ENCODE results near the gene BLOC1S2.

Gene BLOC1S2

GRCh38 chr10:100254191-100254590 lies 32.3 kb downstream of the BLOC1S2 start:
- Mint-ChIP-seq H3K4me1 (no peaks in the 10 kb centered on the region), H3K27ac (no peak overlapping the region), H3K4me3 (no peak overlapping the region)

GRCh38 chr10:100253041-100253440 lies 33.4 kb downstream of the BLOC1S2 start:
- TF ChIP-seq CTCF (IDR thresholded peaks at IDR 0.05), result no peak
- no peaks in the 10 kb centered on the region for H3K9me3 Mint-ChIP-seq
- H3K4me1 Mint-ChIP-seq, result no peaks in the 10 kb centered on the region
- no peak overlapping the region for H3K4me3 Mint-ChIP-seq
- H3K36me3 Mint-ChIP-seq (ENCODE audit: low read depth), result peaks cover 53% of the 10 kb centered on the region
- no peaks in the 10 kb centered on the region for H3K27me3 Mint-ChIP-seq (ENCODE audit: low read depth, poor library complexity)
- H3K27ac Mint-ChIP-seq, result no peak overlapping the region
- no peak for DNase-seq

More at GRCh38 chr10:100254191-100254590, 32.3 kb downstream of the BLOC1S2 start:
- TF ChIP-seq CTCF (IDR thresholded peaks at IDR 0.05), result no peak
- Mint-ChIP-seq H3K9me3 (no peaks in the 10 kb centered on the region), H3K36me3 (ENCODE audit: low read depth) (peaks cover 55% of the 10 kb centered on the region), H3K27me3 (ENCODE audit: low read depth, poor library complexity) (no peaks in the 10 kb centered on the region)
- no peak for DNase-seq

GRCh38 chr10:100248820-100249219 lies 37.7 kb downstream of the BLOC1S2 start:
- no peaks in the 10 kb centered on the region for H3K4me1 Mint-ChIP-seq
- no peaks in the 10 kb centered on the region for H3K27me3 Mint-ChIP-seq (ENCODE audit: low read depth, poor library complexity)
- H3K27ac Mint-ChIP-seq, result no peak overlapping the region
- H3K4me3 Mint-ChIP-seq, result no peak overlapping the region
- peaks cover 50% of the 10 kb centered on the region for H3K36me3 Mint-ChIP-seq (ENCODE audit: low read depth)
- no peak for TF ChIP-seq CTCF (IDR thresholded peaks at IDR 0.05)
- no peak for DNase-seq
- no peaks in the 10 kb centered on the region for H3K9me3 Mint-ChIP-seq

- H3K36me3 Mint-ChIP-seq (ENCODE audit: low read depth), result peaks cover 58% of the 10 kb centered on the region
- H3K4me3 Mint-ChIP-seq, result no peak overlapping the region
- no peak overlapping the region for H3K27ac Mint-ChIP-seq
- no peaks in the 10 kb centered on the region for H3K9me3 Mint-ChIP-seq
- H3K4me1 Mint-ChIP-seq, result no peaks in the 10 kb centered on the region
- TF ChIP-seq CTCF (IDR thresholded peaks at IDR 0.05), result no peak
- no peaks in the 10 kb centered on the region for H3K27me3 Mint-ChIP-seq (ENCODE audit: low read depth, poor library complexity)
- DNase-seq, result no peak
These were observed 40.8 kb downstream of the BLOC1S2 start for GRCh38 chr10:100245484-100246220.

- DNase-seq, result no peak
- Mint-ChIP-seq H3K27me3 (ENCODE audit: low read depth, poor library complexity) (no peaks in the 10 kb centered on the region), H3K4me1 (no peaks in the 10 kb centered on the region), H3K36me3 (ENCODE audit: low read depth) (peaks cover 61% of the 10 kb centered on the region), H3K9me3 (no peaks in the 10 kb centered on the region), H3K4me3 (no peak overlapping the region), H3K27ac (no peak overlapping the region)
- no peak for TF ChIP-seq CTCF (IDR thresholded peaks at IDR 0.05)
These were observed 46.6 kb downstream of the BLOC1S2 start for GRCh38 chr10:100239851-100240250.

GRCh38 chr10:100238429-100238828 lies 48.1 kb downstream of the BLOC1S2 start:
- H3K36me3 Mint-ChIP-seq (ENCODE audit: low read depth), result peaks cover 56% of the 10 kb centered on the region
- H3K4me1 Mint-ChIP-seq, result no peaks in the 10 kb centered on the region
- no peak overlapping the region for H3K4me3 Mint-ChIP-seq
- TF ChIP-seq CTCF (IDR thresholded peaks at IDR 0.05), result no peak
- no peaks in the 10 kb centered on the region for H3K9me3 Mint-ChIP-seq
- no peaks in the 10 kb centered on the region for H3K27me3 Mint-ChIP-seq (ENCODE audit: low read depth, poor library complexity)
- no peak overlapping the region for H3K27ac Mint-ChIP-seq
- DNase-seq, result no peak

Data from nephron progenitor cell (in vitro differentiated cells).